Keratinocyte (primary cell): ENCODE measurements around the gene CCNDBP1. TPM values are rescaled to one million over a fixed set of nuclear protein-coding genes. Genes with fewer than 3 reads are reported as not detected.

Experiments used
- DNase-seq: peaks from one replicate; pipeline ENCODE4 v3.0.0-alpha.2; 2011; ENCODE audit warnings: low read depth, missing footprints, low spot score
- FAIRE-seq: peaks from 2 replicates; lab custom pipeline; 2011; peaks lifted over from hg19 to GRCh38; lab: Jason Lieb, UNC
- H2AFZ ChIP-seq: 2 replicates; pipeline ENCODE4 v1.6.0; 2012; ENCODE audit warnings: low read length, control low read depth, inconsistent platforms; ENCODE audit not compliant: control insufficient read depth
- H3K27ac ChIP-seq: 2 replicates; pipeline ENCODE4 v1.5.1; 2011; ENCODE audit warnings: low read length; ENCODE audit not compliant: control insufficient read depth, insufficient read depth
- H3K27me3 ChIP-seq: 3 replicates; pipeline ENCODE4 v1.6.0; 2011; ENCODE audit warnings: low read length; ENCODE audit not compliant: control insufficient read depth, insufficient read depth; ENCODE audit errors: extremely low read depth
- H3K36me3 ChIP-seq, 2 experiments: 2 replicates in 1 of 2; 3 replicates in 1 of 2; pipeline ENCODE4 v1.5.1; 2011; ENCODE audit warnings: low read length in 2 of 2, mild to moderate bottlenecking in 1 of 2; ENCODE audit not compliant: control insufficient read depth in 2 of 2, insufficient read depth in 2 of 2; ENCODE audit errors: extremely low read depth in 1 of 2
- H3K4me1 ChIP-seq: 3 replicates; pipeline ENCODE4 v1.5.1; 2011; ENCODE audit warnings: low read length; ENCODE audit not compliant: control insufficient read depth, insufficient read depth; ENCODE audit errors: extremely low read depth
- H3K4me2 ChIP-seq: 3 replicates; pipeline ENCODE4 v1.6.0; 2011; ENCODE audit warnings: low read depth, low read length; ENCODE audit not compliant: control insufficient read depth, insufficient read depth; ENCODE audit errors: extremely low read depth
- H3K4me3 ChIP-seq, 3 experiments: fragments of 200-600 bp in 1 of 3; sonication (generic) in 1 of 3; 2 replicates in 2 of 3; 3 replicates in 1 of 3; pipeline ENCODE4 v1.5.1; 2011 to 2016; ENCODE audit warnings: low read length in 3 of 3, mild to moderate bottlenecking in 3 of 3, control low read depth in 2 of 3, inconsistent platforms in 1 of 3, low read depth in 1 of 3, mixed read lengths in 1 of 3, mixed run types in 1 of 3, moderate library complexity in 1 of 3; ENCODE audit not compliant: control insufficient read depth in 2 of 3, insufficient read depth in 2 of 3; ENCODE audit errors: extremely low read depth in 1 of 3
- H3K79me2 ChIP-seq: 2 replicates; pipeline ENCODE4 v1.6.0; 2012; ENCODE audit warnings: low read length; ENCODE audit not compliant: control insufficient read depth, insufficient read depth
- H3K9ac ChIP-seq: 3 replicates; pipeline ENCODE4 v1.6.0; 2011; ENCODE audit warnings: low read length; ENCODE audit not compliant: control insufficient read depth, insufficient read depth; ENCODE audit errors: extremely low read depth
- H3K9me1 ChIP-seq: 3 replicates; pipeline ENCODE4 v1.6.0; 2011; ENCODE audit warnings: low read length; ENCODE audit not compliant: control insufficient read depth, insufficient read depth; ENCODE audit errors: extremely low read depth
- H3K9me3 ChIP-seq: 2 replicates; pipeline ENCODE4 v1.5.1; 2012; ENCODE audit warnings: low read depth, low read length; ENCODE audit not compliant: control insufficient read depth
- H4K20me1 ChIP-seq: 3 replicates; pipeline ENCODE4 v1.6.0; 2011; ENCODE audit warnings: low read length; ENCODE audit not compliant: control insufficient read depth, insufficient read depth; ENCODE audit errors: extremely low read depth
- CTCF ChIP-seq, 3 experiments: IDR thresholded peaks in 1 of 3; conservative IDR thresholded peaks in 1 of 3; optimal IDR thresholded peaks in 1 of 3; 2 replicates in 2 of 3; 3 replicates in 1 of 3; pipeline versions ENCODE3 to v1.5.1; 2011; ENCODE audit warnings: low read length in 3 of 3, mild to moderate bottlenecking in 3 of 3, moderate library complexity in 2 of 3, control low read depth in 1 of 3, inconsistent platforms in 1 of 3; ENCODE audit not compliant: insufficient read depth in 2 of 3; ENCODE audit errors: extremely low read depth in 1 of 3
- EZH2 ChIP-seq: IDR thresholded peaks from one replicate; pipeline ENCODE4 v1.6.1; 2012; ENCODE audit warnings: inconsistent platforms, mild to moderate bottlenecking, low read length, moderate library complexity
- dilution Hi-C: fragments of 300-500 bp; cut with MboI; formaldehyde crosslinking; loops from one replicate; pipeline ENCODE4 v1.7.0; 2020; ENCODE audit warnings: low sequenced_read_pairs; ENCODE audit not compliant: extremely low pct_ligation_motif_present
- polyA plus RNA-seq, 5 experiments: library from polyadenylated mRNA; depleted of rRNA in 3 of 5; stranded (reverse) in 3 of 5; stranded (forward) in 1 of 5; unstranded in 1 of 5; fragments of >200 nt; gene quantifications; 1 replicate in 1 of 5; 2 replicates in 3 of 5; 3 replicates in 1 of 5; pipeline versions ENCODE4 v1.2.1 to v1.2.3, GENCODE V29; 2011 to 2012; ENCODE audit warnings: missing spikeins in 2 of 5, low read depth in 1 of 5, low replicate concordance in 1 of 5

CCNDBP1 gene
- polyA plus RNA-seq, 1 donor (not counting 4 experiments of a cell fraction or from before 2014, with no cell fraction given), result 53.5 TPM

- peak; percentile 41 for DNase-seq
- peaks cover 12 to 14% of the 10 kb centered on the region in 2 experiments for H3K36me3 ChIP-seq
- FAIRE-seq, result no peak
Measured at GRCh38 chr15:43187544-43188155, 2.4 kb downstream of the CCNDBP1 start.

GRCh38 chr15:43189296-43189695, 4.1 kb downstream of the CCNDBP1 start:
- TF ChIP-seq EZH2 (no peak), CTCF (optimal IDR thresholded peaks at IDR 0.05 in 1 of 3, IDR thresholded peaks at IDR 0.05 in 1 of 3, conservative IDR thresholded peaks at IDR 0.05 in 1 of 3; ENCODE audit: extremely low read depth in 1 of 3, insufficient read depth in 2 of 3, low read length in 3 of 3) (no peak)
- Histone ChIP-seq H3K9me1 (no peaks in the 10 kb centered on the region), H3K27me3 (no peaks in the 10 kb centered on the region), H3K9ac (no peak overlapping the region), H3K4me2 (no peak overlapping the region), H3K79me2 (peaks cover 2% of the 10 kb centered on the region), H3K4me3 (no peak overlapping the region), H3K27ac (no peak overlapping the region), H3K36me3 (peaks cover 15 to 17% of the 10 kb centered on the region in 2 experiments), H2AFZ (no peak overlapping the region), H3K4me1 (peaks cover 9% of the 10 kb centered on the region), H3K9me3 (no peaks in the 10 kb centered on the region), H4K20me1 (no peaks in the 10 kb centered on the region)
- FAIRE-seq, result no peak
- dilution Hi-C loops, result no loop called here
- DNase-seq, result no peak

More at GRCh38 chr15:43187544-43188155, 2.4 kb downstream of the CCNDBP1 start:
- TF ChIP-seq CTCF (optimal IDR thresholded peaks at IDR 0.05 in 1 of 3, IDR thresholded peaks at IDR 0.05 in 1 of 3, conservative IDR thresholded peaks at IDR 0.05 in 1 of 3; ENCODE audit: extremely low read depth in 1 of 3, insufficient read depth in 2 of 3, low read length in 3 of 3) (peak in 2 of 3 experiments; percentile 35 to 60), EZH2 (no peak)
- dilution Hi-C loops, result no loop called here
- Histone ChIP-seq H2AFZ (no peak overlapping the region), H3K27me3 (no peaks in the 10 kb centered on the region), H4K20me1 (no peaks in the 10 kb centered on the region), H3K4me3 (no peak overlapping the region), H3K4me1 (peaks cover 9% of the 10 kb centered on the region), H3K9me3 (no peaks in the 10 kb centered on the region), H3K4me2 (no peak overlapping the region), H3K9me1 (no peaks in the 10 kb centered on the region), H3K27ac (no peak overlapping the region), H3K9ac (no peak overlapping the region), H3K79me2 (peaks cover 2% of the 10 kb centered on the region)
